HL-60 (cell line): Measurements from ENCODE around the gene F7.

Experiments
- DNase-seq, 2 experiments: peaks; one replicate each; pipeline ENCODE4 v3.0.0-alpha.2; 2010 to 2020; ENCODE audit warnings: low read depth in 1 of 2, low spot score in 1 of 2
- H3K27ac ChIP-seq: fragments of 250-450 bp; sonication (Bioruptor Pico); replicated peaks from 2 replicates; pipeline ENCODE4 v1.5.1; 2020; ENCODE audit warnings: mild to moderate bottlenecking, moderate library complexity
- H3K27me3 ChIP-seq: fragments of 250-450 bp; sonication (Bioruptor Pico); 2 replicates; pipeline ENCODE4 v1.5.1; 2021; ENCODE audit warnings: mild to moderate bottlenecking, moderate library complexity; ENCODE audit not compliant: insufficient read depth, poor library complexity, severe bottlenecking
- H3K4me3 ChIP-seq: replicated peaks from 2 replicates; pipeline ENCODE4 v1.5.1; 2011; ENCODE audit warnings: mild to moderate bottlenecking, control low read depth, low read length; ENCODE audit not compliant: insufficient read depth
- GABPA ChIP-seq: IDR thresholded peaks from 2 replicates; pipeline ENCODE4 v1.6.1; 2012; ENCODE audit warnings: low read depth
- POLR2AphosphoS5 ChIP-seq: IDR thresholded peaks from 2 replicates; pipeline ENCODE4 v1.6.1; 2012; ENCODE audit warnings: low read depth
- SPI1 ChIP-seq: IDR thresholded peaks from 2 replicates; pipeline ENCODE4 v1.6.1; 2012; ENCODE audit warnings: low read depth, mild to moderate bottlenecking, borderline replicate concordance
- TF ChIP-seq, protein P1 (sequence below): IDR thresholded peaks from one replicate; pipeline ENCODE4 v1.5.1; 2011; ENCODE audit warnings: low read length, control low read depth, inconsistent platforms; ENCODE audit not compliant: insufficient read depth
- TF ChIP-seq, protein P2 (sequence below): IDR thresholded peaks from 2 replicates; pipeline ENCODE4 v1.6.1; 2012; ENCODE audit warnings: low read depth; ENCODE audit not compliant: insufficient replicate concordance

Gene F7

DNA sequence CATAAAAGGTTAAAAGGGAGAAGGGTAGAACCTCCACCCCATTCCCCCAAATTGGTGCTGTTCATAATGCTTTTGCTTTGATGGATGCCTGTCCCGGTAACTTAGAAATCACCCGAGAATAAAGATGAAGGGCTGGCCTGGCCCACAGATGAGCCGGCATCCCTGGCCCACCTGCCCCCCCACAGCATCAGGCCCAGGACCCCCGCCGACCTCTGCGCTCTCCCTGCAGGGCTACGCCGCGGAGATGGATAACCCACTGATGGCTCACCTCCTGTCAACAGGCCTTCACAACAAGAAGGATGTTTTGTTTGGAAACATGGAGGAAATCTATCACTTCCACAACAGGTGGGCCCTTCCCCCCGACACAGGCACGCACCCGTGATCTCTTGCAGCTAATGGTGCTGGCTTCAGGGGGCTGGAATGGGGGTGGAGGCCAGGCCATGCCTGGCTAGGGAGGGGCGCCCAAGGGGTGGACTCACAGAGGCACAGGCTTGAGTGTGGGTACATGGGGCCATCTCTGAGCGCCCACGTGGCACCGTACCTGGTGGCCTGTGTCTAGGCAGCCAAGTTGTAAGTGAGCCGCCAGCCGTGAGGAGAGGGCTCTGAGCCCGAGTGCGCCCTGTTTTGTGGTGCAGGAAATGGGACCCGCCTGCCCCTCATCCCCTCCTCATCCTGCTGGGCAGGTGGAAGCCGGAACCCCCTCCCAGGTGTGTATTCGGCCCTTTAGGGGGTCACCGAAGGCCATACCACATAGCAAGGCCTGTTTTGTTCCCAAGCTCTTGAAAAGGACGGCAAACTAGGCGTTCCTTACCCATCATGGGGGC is 23.2 kb upstream of the F7 start:
- Histone ChIP-seq H3K27me3 (no peaks in the 10 kb centered on the region), H3K27ac (no peak overlapping the region), H3K4me3 (no peak overlapping the region)
- no peak for DNase-seq
- TF ChIP-seq POLR2AphosphoS5 (no peak), GABPA (no peak), SPI1 (no peak)
- TF ChIP-seq, protein P1, sequence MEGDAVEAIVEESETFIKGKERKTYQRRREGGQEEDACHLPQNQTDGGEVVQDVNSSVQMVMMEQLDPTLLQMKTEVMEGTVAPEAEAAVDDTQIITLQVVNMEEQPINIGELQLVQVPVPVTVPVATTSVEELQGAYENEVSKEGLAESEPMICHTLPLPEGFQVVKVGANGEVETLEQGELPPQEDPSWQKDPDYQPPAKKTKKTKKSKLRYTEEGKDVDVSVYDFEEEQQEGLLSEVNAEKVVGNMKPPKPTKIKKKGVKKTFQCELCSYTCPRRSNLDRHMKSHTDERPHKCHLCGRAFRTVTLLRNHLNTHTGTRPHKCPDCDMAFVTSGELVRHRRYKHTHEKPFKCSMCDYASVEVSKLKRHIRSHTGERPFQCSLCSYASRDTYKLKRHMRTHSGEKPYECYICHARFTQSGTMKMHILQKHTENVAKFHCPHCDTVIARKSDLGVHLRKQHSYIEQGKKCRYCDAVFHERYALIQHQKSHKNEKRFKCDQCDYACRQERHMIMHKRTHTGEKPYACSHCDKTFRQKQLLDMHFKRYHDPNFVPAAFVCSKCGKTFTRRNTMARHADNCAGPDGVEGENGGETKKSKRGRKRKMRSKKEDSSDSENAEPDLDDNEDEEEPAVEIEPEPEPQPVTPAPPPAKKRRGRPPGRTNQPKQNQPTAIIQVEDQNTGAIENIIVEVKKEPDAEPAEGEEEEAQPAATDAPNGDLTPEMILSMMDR, result no peak
- TF ChIP-seq, protein P2, sequence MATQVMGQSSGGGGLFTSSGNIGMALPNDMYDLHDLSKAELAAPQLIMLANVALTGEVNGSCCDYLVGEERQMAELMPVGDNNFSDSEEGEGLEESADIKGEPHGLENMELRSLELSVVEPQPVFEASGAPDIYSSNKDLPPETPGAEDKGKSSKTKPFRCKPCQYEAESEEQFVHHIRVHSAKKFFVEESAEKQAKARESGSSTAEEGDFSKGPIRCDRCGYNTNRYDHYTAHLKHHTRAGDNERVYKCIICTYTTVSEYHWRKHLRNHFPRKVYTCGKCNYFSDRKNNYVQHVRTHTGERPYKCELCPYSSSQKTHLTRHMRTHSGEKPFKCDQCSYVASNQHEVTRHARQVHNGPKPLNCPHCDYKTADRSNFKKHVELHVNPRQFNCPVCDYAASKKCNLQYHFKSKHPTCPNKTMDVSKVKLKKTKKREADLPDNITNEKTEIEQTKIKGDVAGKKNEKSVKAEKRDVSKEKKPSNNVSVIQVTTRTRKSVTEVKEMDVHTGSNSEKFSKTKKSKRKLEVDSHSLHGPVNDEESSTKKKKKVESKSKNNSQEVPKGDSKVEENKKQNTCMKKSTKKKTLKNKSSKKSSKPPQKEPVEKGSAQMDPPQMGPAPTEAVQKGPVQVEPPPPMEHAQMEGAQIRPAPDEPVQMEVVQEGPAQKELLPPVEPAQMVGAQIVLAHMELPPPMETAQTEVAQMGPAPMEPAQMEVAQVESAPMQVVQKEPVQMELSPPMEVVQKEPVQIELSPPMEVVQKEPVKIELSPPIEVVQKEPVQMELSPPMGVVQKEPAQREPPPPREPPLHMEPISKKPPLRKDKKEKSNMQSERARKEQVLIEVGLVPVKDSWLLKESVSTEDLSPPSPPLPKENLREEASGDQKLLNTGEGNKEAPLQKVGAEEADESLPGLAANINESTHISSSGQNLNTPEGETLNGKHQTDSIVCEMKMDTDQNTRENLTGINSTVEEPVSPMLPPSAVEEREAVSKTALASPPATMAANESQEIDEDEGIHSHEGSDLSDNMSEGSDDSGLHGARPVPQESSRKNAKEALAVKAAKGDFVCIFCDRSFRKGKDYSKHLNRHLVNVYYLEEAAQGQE, result no peak

DNA sequence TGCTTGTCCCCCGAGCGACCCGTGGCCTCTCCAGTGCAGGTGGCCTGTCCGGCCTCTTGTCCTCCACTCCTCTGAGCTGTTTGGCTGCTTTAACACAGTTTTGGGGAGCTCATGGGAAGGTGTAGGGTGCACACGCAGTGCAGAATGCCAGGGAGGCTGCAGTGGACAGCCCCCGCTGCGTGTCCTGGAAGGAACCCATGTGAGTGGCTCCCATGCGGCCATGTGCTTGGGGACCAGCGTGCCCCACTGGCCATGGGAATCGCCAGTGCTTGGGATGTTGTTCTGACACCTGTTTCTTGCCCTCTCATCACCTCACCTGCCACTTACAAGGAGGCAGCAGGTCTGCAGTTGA is 22.6 kb upstream of the F7 start:
- no peak for DNase-seq
- Histone ChIP-seq H3K27me3 (no peaks in the 10 kb centered on the region), H3K4me3 (no peak overlapping the region), H3K27ac (no peak overlapping the region)
- TF ChIP-seq, protein P1, result no peak
- TF ChIP-seq, protein P2, result no peak
- TF ChIP-seq SPI1 (no peak), POLR2AphosphoS5 (no peak), GABPA (no peak)

DNA sequence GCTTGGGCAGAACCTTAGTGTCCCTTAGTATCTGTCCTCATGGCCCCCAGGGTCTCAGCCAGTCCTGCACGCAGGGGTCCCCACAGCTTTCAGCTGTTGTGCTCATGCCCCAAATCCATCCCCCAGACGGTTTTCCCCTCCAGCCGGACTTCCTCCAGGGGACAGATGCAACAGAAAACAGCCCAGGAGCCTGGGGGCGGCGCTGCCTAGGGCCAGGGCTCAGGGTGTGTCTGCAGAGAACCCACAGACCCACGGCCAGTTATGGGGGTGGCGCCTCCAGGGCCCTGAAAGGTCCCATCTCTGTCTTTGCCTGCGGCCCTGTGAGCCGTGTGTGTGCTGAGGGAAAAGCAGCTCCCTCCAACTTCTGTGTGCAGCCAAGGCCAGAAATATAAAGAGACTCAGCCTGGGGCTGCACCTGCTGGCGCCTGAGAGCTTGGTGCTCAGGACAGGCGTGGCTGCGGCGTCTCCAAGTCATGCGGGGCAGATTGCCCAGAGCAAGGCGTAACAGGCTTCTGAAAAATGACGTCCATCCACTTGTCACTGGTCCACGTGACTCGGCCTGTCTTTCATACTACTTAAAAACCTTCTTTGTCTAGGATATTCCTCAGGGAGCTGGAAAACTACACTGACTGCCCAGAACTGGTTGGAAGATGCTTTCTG is 22.1 kb upstream of the F7 start:
- no peak overlapping the region for H3K4me3 ChIP-seq
- no peak overlapping the region for H3K27ac ChIP-seq
- TF ChIP-seq GABPA (no peak), POLR2AphosphoS5 (no peak)
- DNase-seq, result no peak
- no peaks in the 10 kb centered on the region for H3K27me3 ChIP-seq

- H3K4me3 ChIP-seq, result no peak overlapping the region
- TF ChIP-seq, protein P1, result no peak
- no peak for TF ChIP-seq POLR2AphosphoS5
- TF ChIP-seq SPI1, result no peak
- TF ChIP-seq, protein P2, result no peak
- no peak for TF ChIP-seq GABPA
- no peak overlapping the region for H3K27ac ChIP-seq
- DNase-seq, result no peak
- H3K27me3 ChIP-seq, result no peaks in the 10 kb centered on the region
Measured at GRCh38 chr13:113084094-113084942, 21.3 kb upstream of the F7 start.
